Peyer's patch (tissue), 4 donors: ENCODE measurements around the gene C4orf50. TPM values are rescaled to one million over a fixed set of nuclear protein-coding genes. Genes with fewer than 3 reads are reported as not detected.
A peak's percentile ranks its signal among the peaks of the same experiment; 100 is the strongest.

Experiments
- DNase-seq, 3 donors: peaks; one replicate each; pipeline ENCODE4 v3.0.0-alpha.2; 2017 to 2019
- H3K27ac ChIP-seq, 4 donors: fragments of 200-600 bp; sonication (generic); one replicate each; pipeline ENCODE4 v1.5.1; 2016 to 2019
- H3K27me3 ChIP-seq, 2 donors: fragments of 200-600 bp; sonication (generic); one replicate each; pipeline ENCODE4 v1.5.1; 2019
- H3K36me3 ChIP-seq, 3 donors: fragments of 200-600 bp; sonication (generic); one replicate each; pipeline ENCODE4 v1.5.1; 2016 to 2019
- H3K4me1 ChIP-seq, 4 donors: fragments of 200-600 bp; sonication (generic); one replicate each; pipeline ENCODE4 v1.5.1; 2016 to 2019
- H3K4me3 ChIP-seq, 4 donors: fragments of 200-600 bp; sonication (generic); 1 replicate in 3 of 4; 2 replicates in 1 of 4; pipeline ENCODE4 v1.5.1; 2016 to 2019; ENCODE audit warnings: mild to moderate bottlenecking in 1 of 4
- H3K9me3 ChIP-seq, 4 donors: fragments of 200-600 bp; sonication (generic); one replicate each; pipeline ENCODE4 v1.5.1; 2016 to 2019; ENCODE audit warnings: mild to moderate bottlenecking in 1 of 4
- CTCF ChIP-seq, 6 experiments: fragments of 450-650 bp in 4 of 6; fragments of 200-600 bp in 2 of 6; sonication (generic) in 1 of 6; IDR thresholded peaks; one replicate each; pipeline ENCODE4 v1.5.1; 2017 to 2019; ENCODE audit warnings: antibody characterized with exemption in 6 of 6, mild to moderate bottlenecking in 3 of 6, moderate library complexity in 1 of 6
- POLR2A ChIP-seq, 2 donors: fragments of 450-650 bp; IDR thresholded peaks; one replicate each; pipeline ENCODE4 v1.5.1; 2017; ENCODE audit warnings: antibody characterized with exemption in 2 of 2, mild to moderate bottlenecking in 2 of 2, moderate library complexity in 2 of 2
- total RNA-seq, 4 donors: library from RNA; depleted of rRNA; stranded (reverse); fragments of >200 nt; gene quantifications; one replicate each; pipeline ENCODE4 v1.1.0, GENCODE V29; 2016

C4orf50 gene
- total RNA-seq, 4 donors from 2014 or later: 0.19 to 0.83 (median 0.40) TPM; not detected in 1

DNA sequence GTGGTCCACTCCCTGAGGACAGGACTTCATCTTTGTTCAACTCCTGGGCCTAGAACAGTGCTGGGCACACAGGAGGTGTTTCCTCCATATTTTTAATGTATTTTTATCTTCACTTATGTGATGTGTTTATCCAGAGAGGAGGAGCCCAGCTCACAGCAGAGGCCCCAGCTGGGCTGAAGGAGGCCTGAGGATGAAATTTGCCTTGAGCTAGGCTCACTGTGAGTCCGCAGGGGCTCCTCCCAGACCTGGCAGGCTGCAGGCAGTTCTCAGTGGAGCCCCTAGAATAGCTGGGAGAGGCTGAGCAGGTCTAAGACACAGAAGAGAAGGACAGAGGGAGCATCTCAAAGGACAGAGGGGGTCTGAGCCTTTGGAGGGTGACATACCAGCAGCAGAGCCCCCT lies 26.8 kb downstream of the C4orf50 start:
- no peak for DNase-seq
- H3K27me3 ChIP-seq: no peaks in the 10 kb centered on the region
- no peak overlapping the region for H3K27ac ChIP-seq

DNA sequence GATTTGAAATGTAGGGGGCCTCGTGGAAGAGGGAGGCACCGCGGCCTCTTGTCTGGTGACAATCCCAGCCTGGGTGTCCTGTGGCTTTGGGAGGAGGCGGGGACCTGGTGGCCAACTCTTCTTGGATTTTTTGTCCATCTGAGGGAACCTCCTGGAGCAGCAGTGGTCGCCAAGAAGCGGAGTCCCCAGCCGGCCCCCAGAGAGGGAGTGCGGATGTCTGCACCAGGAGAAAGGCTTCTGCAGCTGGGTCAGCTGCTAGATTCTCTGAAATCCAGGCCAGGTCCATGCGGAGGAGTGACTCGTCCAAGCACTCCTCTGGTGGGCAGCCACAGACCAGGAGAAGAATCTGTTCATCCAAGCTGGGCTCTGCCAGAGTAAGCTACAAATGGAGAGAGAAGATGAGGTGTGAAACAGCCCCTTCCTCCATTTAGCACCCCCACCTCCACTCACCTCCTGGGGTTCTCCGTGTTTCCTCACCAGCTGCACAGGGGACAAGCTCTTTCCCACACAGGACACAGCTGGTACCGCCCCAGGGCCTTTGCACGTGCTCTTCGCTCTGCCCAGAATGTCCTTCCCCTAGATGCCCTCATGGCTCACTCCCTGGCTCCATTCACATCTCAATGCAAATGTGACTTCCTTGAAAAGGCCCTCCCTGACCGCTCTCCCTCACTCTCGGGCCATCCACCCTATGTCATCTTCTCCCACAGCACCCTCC lies 27.6 kb downstream of the C4orf50 start:
- H3K4me1 ChIP-seq: no peaks in the 10 kb centered on the region
- no peak overlapping the region for H3K27ac ChIP-seq
- no peaks in the 10 kb centered on the region for H3K9me3 ChIP-seq
- TF ChIP-seq CTCF (IDR thresholded peaks at IDR 0.05) (no peak), POLR2A (IDR thresholded peaks at IDR 0.05) (no peak)
- H3K4me3 ChIP-seq: no peak overlapping the region
- H3K36me3 ChIP-seq: no peaks in the 10 kb centered on the region
- DNase-seq: peak in 1 of 3 donors; percentile 33
- H3K27me3 ChIP-seq: no peaks in the 10 kb centered on the region

More for the DNA sequence above, 26.8 kb downstream of the C4orf50 start:
- H3K4me3 ChIP-seq: no peak overlapping the region
- TF ChIP-seq CTCF (IDR thresholded peaks at IDR 0.05): no peak
- TF ChIP-seq POLR2A (IDR thresholded peaks at IDR 0.05): no peak
- H3K9me3 ChIP-seq: no peaks in the 10 kb centered on the region
- no peaks in the 10 kb centered on the region for H3K36me3 ChIP-seq
- no peaks in the 10 kb centered on the region for H3K4me1 ChIP-seq

GRCh38 chr4:5989236-5990225 lies 28.7 kb downstream of the C4orf50 start:
- Histone ChIP-seq H3K4me1 (no peaks in the 10 kb centered on the region), H3K9me3 (no peaks in the 10 kb centered on the region), H3K27me3 (no peaks in the 10 kb centered on the region), H3K4me3 (no peak overlapping the region), H3K27ac (no peak overlapping the region), H3K36me3 (no peaks in the 10 kb centered on the region)
- peak in 1 of 3 donors; percentile 32 for DNase-seq
- no peak for TF ChIP-seq POLR2A (IDR thresholded peaks at IDR 0.05)
- TF ChIP-seq CTCF (IDR thresholded peaks at IDR 0.05): no peak

- Histone ChIP-seq H3K4me3 (no peak overlapping the region), H3K9me3 (no peaks in the 10 kb centered on the region), H3K27ac (no peak overlapping the region), H3K4me1 (no peaks in the 10 kb centered on the region), H3K27me3 (no peaks in the 10 kb centered on the region), H3K36me3 (no peaks in the 10 kb centered on the region)
- DNase-seq: peak in 1 of 3 donors; percentile 25
- TF ChIP-seq CTCF (IDR thresholded peaks at IDR 0.05): no peak
- TF ChIP-seq POLR2A (IDR thresholded peaks at IDR 0.05): no peak
Observed at GRCh38 chr4:5988086-5988845, 30.0 kb downstream of the C4orf50 start.

DNA sequence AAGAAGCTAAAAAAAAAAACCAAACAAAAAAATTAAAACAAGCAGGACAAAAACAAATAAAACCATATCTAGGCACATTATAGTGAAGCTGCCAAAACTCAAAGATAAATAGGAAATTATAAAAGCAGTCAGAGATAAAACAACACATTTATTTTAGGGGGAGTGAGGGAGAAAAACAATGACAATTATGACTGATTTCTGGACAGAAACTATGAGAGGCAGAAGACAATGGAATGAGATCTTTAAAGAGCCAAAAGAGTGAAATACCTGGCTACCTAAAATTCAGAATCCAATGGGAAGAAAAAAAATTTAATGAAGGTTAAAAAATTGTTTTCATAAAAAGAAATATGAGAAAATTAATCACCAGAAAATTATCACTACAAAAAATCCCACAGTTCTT lies 33.4 kb downstream of the C4orf50 start:
- TF ChIP-seq CTCF (IDR thresholded peaks at IDR 0.05): no peak
- TF ChIP-seq POLR2A (IDR thresholded peaks at IDR 0.05): no peak
- H3K4me1 ChIP-seq: no peaks in the 10 kb centered on the region
- H3K27me3 ChIP-seq: no peaks in the 10 kb centered on the region
- H3K27ac ChIP-seq: no peak overlapping the region
- H3K36me3 ChIP-seq: no peaks in the 10 kb centered on the region
- H3K9me3 ChIP-seq: no peaks in the 10 kb centered on the region
- no peak for DNase-seq
- no peak overlapping the region for H3K4me3 ChIP-seq
